Neural cell (in vitro differentiated cells): ENCODE data around the gene TMEFF2. TPM values are rescaled to one million over a fixed set of nuclear protein-coding genes. Genes with fewer than 3 reads are reported as not detected.
"Not testable (repeated sequence)": the region's sequence is repeated elsewhere in the genome, so short reads cannot be mapped to it uniquely, and the experiment has no call there.

Experiments
- H2AFZ ChIP-seq: fragments of 200-600, 300-800 bp; sonication (generic), shearing (Covaris generic); 2 replicates; pipeline ENCODE4 v1.6.0; 2014; ENCODE audit warnings: low read depth, mild to moderate bottlenecking, antibody characterized with exemption, low read length, moderate library complexity
- H3F3A ChIP-seq: fragments of 200-600 bp; shearing (Covaris generic); 2 replicates; pipeline ENCODE4 v1.6.1; 2016; ENCODE audit warnings: mild to moderate bottlenecking, moderate library complexity, mixed read lengths, antibody characterized with exemption, low read length; ENCODE audit not compliant: insufficient read depth, poor library complexity, severe bottlenecking
- H3K27ac ChIP-seq: fragments of 200-600, 300-800 bp; sonication (generic), shearing (Covaris generic); 2 replicates; pipeline ENCODE4 v1.5.1; 2014; ENCODE audit warnings: mild to moderate bottlenecking, low read length, moderate library complexity
- H3K27me3 ChIP-seq: fragments of 300-800, 200-600 bp; sonication (generic), shearing (Covaris generic); 2 replicates; pipeline ENCODE4 v1.6.0; 2014; ENCODE audit warnings: mild to moderate bottlenecking, low read depth, low read length, moderate library complexity; ENCODE audit not compliant: insufficient read depth
- H3K36me3 ChIP-seq: fragments of 300-800, 200-600 bp; sonication (generic), shearing (Covaris generic); 2 replicates; pipeline ENCODE4 v1.5.1; 2014; ENCODE audit warnings: mild to moderate bottlenecking, antibody characterized with exemption, low read length, moderate library complexity; ENCODE audit not compliant: insufficient read depth
- H3K4me2 ChIP-seq: fragments of 300-800, 200-600 bp; sonication (generic), shearing (Covaris generic); 2 replicates; pipeline ENCODE4 v1.6.0; 2014; ENCODE audit warnings: mild to moderate bottlenecking, low read length
- H3K4me3 ChIP-seq: fragments of 300-800, 200-600 bp; sonication (generic), shearing (Covaris generic); 2 replicates; pipeline ENCODE4 v1.5.1; 2014; ENCODE audit warnings: mild to moderate bottlenecking, low read length, moderate library complexity
- H3K79me2 ChIP-seq: fragments of 200-600 bp; shearing (Covaris generic); replicated peaks from 2 replicates; pipeline ENCODE4 v1.6.0; 2014; ENCODE audit warnings: mild to moderate bottlenecking, low read length, moderate library complexity; ENCODE audit not compliant: insufficient read depth
- H3K9ac ChIP-seq: fragments of 300-800, 200-600 bp; sonication (generic), shearing (Covaris generic); 2 replicates; pipeline ENCODE4 v1.6.1; 2016; ENCODE audit warnings: mild to moderate bottlenecking, low read length, mixed read lengths
- H3K9me2 ChIP-seq: fragments of 200-600 bp; shearing (Covaris generic); 2 replicates; pipeline ENCODE4 v1.6.1; 2016; ENCODE audit warnings: mild to moderate bottlenecking, low read length, mixed read lengths; ENCODE audit not compliant: insufficient read depth
- H3K9me3 ChIP-seq: fragments of 200-600, 300-800 bp; sonication (generic), shearing (Covaris generic); 2 replicates; pipeline ENCODE4 v1.6.1; 2016; ENCODE audit warnings: mild to moderate bottlenecking, mixed run types, low read length, moderate library complexity, mixed read lengths
- H4K20me1 ChIP-seq: fragments of 200-600 bp; shearing (Covaris generic); 2 replicates; pipeline ENCODE4 v1.6.1; 2016; ENCODE audit warnings: mild to moderate bottlenecking, mixed run types; ENCODE audit not compliant: insufficient read depth
- CTCF ChIP-seq: fragments of 450-650 bp; IDR thresholded peaks from 2 replicates; pipeline ENCODE4 v1.5.1; 2014; ENCODE audit warnings: antibody characterized with exemption, mild to moderate bottlenecking, moderate library complexity; ENCODE audit not compliant: poor library complexity, severe bottlenecking
- EP300 ChIP-seq: fragments of 450-650 bp; conservative IDR thresholded peaks from 2 replicates; pipeline ENCODE4 v1.6.1; 2014; ENCODE audit warnings: antibody characterized with exemption, mild to moderate bottlenecking, moderate library complexity; ENCODE audit not compliant: poor library complexity, severe bottlenecking
- EZH2 ChIP-seq: fragments of 200-600, 300-800 bp; shearing (Covaris generic), sonication (generic); IDR thresholded peaks from 2 replicates; pipeline ENCODE4 v1.6.1; 2014; ENCODE audit warnings: antibody characterized with exemption, low read length, borderline replicate concordance, mild to moderate bottlenecking; ENCODE audit not compliant: insufficient read depth, poor library complexity, severe bottlenecking
- MXI1 ChIP-seq: fragments of 450-650 bp; conservative IDR thresholded peaks from 2 replicates; pipeline ENCODE4 v1.6.1; 2014; ENCODE audit warnings: antibody characterized with exemption, mild to moderate bottlenecking; ENCODE audit not compliant: poor library complexity, severe bottlenecking
- POLR2AphosphoS5 ChIP-seq: IDR thresholded peaks from 2 replicates; pipeline ENCODE4 v1.6.1; 2012
- RAD21 ChIP-seq: fragments of 450-650 bp; conservative IDR thresholded peaks from 2 replicates; pipeline ENCODE4 v1.6.1; 2014; ENCODE audit warnings: antibody characterized with exemption, mild to moderate bottlenecking, moderate library complexity
- REST ChIP-seq: IDR thresholded peaks from 2 replicates; pipeline ENCODE4 v1.6.1; 2012; ENCODE audit warnings: borderline replicate concordance
- SMC3 ChIP-seq: fragments of 450-650 bp; conservative IDR thresholded peaks from 2 replicates; pipeline ENCODE4 v1.6.1; 2014; ENCODE audit warnings: antibody characterized with exemption, mild to moderate bottlenecking, moderate library complexity; ENCODE audit not compliant: poor library complexity
- TAF1 ChIP-seq: IDR thresholded peaks from 2 replicates; pipeline ENCODE4 v1.6.1; 2012; ENCODE audit warnings: low read depth
- polyA plus RNA-seq: library from polyadenylated mRNA; depleted of rRNA; stranded (reverse); fragments of >200 nt; gene quantifications from 2 replicates; pipeline ENCODE4 v1.2.3, GENCODE V29; 2014

TMEFF2 gene
- polyA plus RNA-seq, 1 donor from 2014 or later, result 24.6 TPM

- Histone ChIP-seq H3K9ac (no peak overlapping the region), H3K36me3 (no peaks in the 10 kb centered on the region), H3K27me3 (no peaks in the 10 kb centered on the region), H3K79me2 (no peaks in the 10 kb centered on the region), H3K9me3 (no peaks in the 10 kb centered on the region), H3K27ac (no peak overlapping the region), H3F3A (no peaks in the 10 kb centered on the region), H2AFZ (no peak overlapping the region), H3K9me2 (no peaks in the 10 kb centered on the region), H3K4me3 (no peak overlapping the region), H4K20me1 (no peaks in the 10 kb centered on the region), H3K4me2 (no peak overlapping the region)
- TF ChIP-seq MXI1 (no peak), RAD21 (no peak), EZH2 (no peak), EP300 (no peak), TAF1 (no peak), REST (no peak), CTCF (no peak), POLR2AphosphoS5 (no peak), SMC3 (no peak)
Observed at GRCh38 chr2:192087398-192087958, 107.3 kb downstream of the TMEFF2 start.

GRCh38 chr2:192082121-192082520, 112.6 kb downstream of the TMEFF2 start:
- Histone ChIP-seq H3K27me3 (no peaks in the 10 kb centered on the region), H3K79me2 (no peaks in the 10 kb centered on the region), H4K20me1 (no peaks in the 10 kb centered on the region), H3K4me3 (no peak overlapping the region), H3K27ac (no peak overlapping the region), H3K36me3 (no peaks in the 10 kb centered on the region), H3K4me2 (no peak overlapping the region), H3K9ac (no peak overlapping the region), H3F3A (no peaks in the 10 kb centered on the region), H3K9me3 (no peaks in the 10 kb centered on the region), H3K9me2 (no peaks in the 10 kb centered on the region), H2AFZ (no peak overlapping the region)
- TF ChIP-seq TAF1, result no peak
- TF ChIP-seq EP300, result no peak
- no peak for TF ChIP-seq EZH2
- no peak for TF ChIP-seq MXI1
- no peak for TF ChIP-seq POLR2AphosphoS5
- no peak for TF ChIP-seq CTCF

GRCh38 chr2:192080096-192080495, 114.6 kb downstream of the TMEFF2 start:
- not testable (repeated sequence) for H3K27me3 ChIP-seq, H3K27ac ChIP-seq, H3K9ac ChIP-seq, H3F3A ChIP-seq, H3K4me3 ChIP-seq, H3K9me2 ChIP-seq, H4K20me1 ChIP-seq, H3K36me3 ChIP-seq, H3K79me2 ChIP-seq, H2AFZ ChIP-seq, H3K4me2 ChIP-seq, H3K9me3 ChIP-seq
